Tibial artery (tissue), 4 donors: ENCODE results near the gene DENND6B.

Source experiments
- DNase-seq, 2 donors: peaks; one replicate each; pipeline ENCODE4 v3.0.0-alpha.2; 2019
- H3K27ac ChIP-seq, 2 donors: fragments of 200-600 bp; sonication (generic) in 1 of 2; 1 replicate in 1 of 2; 2 replicates in 1 of 2; pipeline ENCODE4 v1.5.1; 2018 to 2019; ENCODE audit warnings: mild to moderate bottlenecking in 1 of 2
- H3K27me3 ChIP-seq, 2 donors: fragments of 200-600 bp; sonication (generic) in 1 of 2; one replicate each; pipeline versions ENCODE4 v1.5.1 to v1.6.0; 2016 to 2019
- H3K36me3 ChIP-seq, 3 donors: fragments of 200-600 bp; sonication (generic) in 2 of 3; one replicate each; pipeline ENCODE4 v1.5.1; 2016 to 2019; ENCODE audit warnings: mild to moderate bottlenecking in 2 of 3
- H3K4me1 ChIP-seq, 4 donors: fragments of 200-600 bp; sonication (generic) in 2 of 4; 1 replicate in 3 of 4; 2 replicates in 1 of 4; pipeline ENCODE4 v1.5.1; 2016 to 2019
- H3K4me3 ChIP-seq, 2 donors: fragments of 200-600 bp; sonication (generic) in 1 of 2; 1 replicate in 1 of 2; 2 replicates in 1 of 2; pipeline ENCODE4 v1.5.1; 2018 to 2019; ENCODE audit warnings: mild to moderate bottlenecking in 2 of 2
- H3K9me3 ChIP-seq, 3 donors: fragments of 200-600 bp; sonication (generic) in 1 of 3; one replicate each; pipeline ENCODE4 v1.5.1; 2016 to 2019
- CTCF ChIP-seq, 2 experiments: fragments of 200-600 bp in 1 of 2; fragments of 450-650 bp in 1 of 2; IDR thresholded peaks; one replicate each; pipeline ENCODE4 v1.5.1; 2017 to 2019; ENCODE audit warnings: antibody characterized with exemption in 2 of 2, mild to moderate bottlenecking in 1 of 2, moderate library complexity in 1 of 2
- intact Hi-C: fragments of 100-400 bp; cut with DNase I; formaldehyde crosslinking; loops from one replicate; pipeline ENCODE4 v1.15.0; 2023; ENCODE audit warnings: low total_unique reads

Gene DENND6B

GRCh38 chr22:50287731-50288130 is 39.1 kb downstream of the DENND6B start:
- no peak overlapping the region for H3K27ac ChIP-seq
- H3K27me3 ChIP-seq = no peaks in the 10 kb centered on the region
- H3K4me3 ChIP-seq = no peak overlapping the region
- no peak for DNase-seq
- H3K9me3 ChIP-seq = no peaks in the 10 kb centered on the region
- intact Hi-C loops = no loop called here
- H3K4me1 ChIP-seq = peaks cover 2 to 46% (median 15%) of the 10 kb centered on the region in 4 donors
- peaks cover 65 to 84% (median 75%) of the 10 kb centered on the region in 3 donors for H3K36me3 ChIP-seq
- no peak for TF ChIP-seq CTCF (IDR thresholded peaks at IDR 0.05)

DNA sequence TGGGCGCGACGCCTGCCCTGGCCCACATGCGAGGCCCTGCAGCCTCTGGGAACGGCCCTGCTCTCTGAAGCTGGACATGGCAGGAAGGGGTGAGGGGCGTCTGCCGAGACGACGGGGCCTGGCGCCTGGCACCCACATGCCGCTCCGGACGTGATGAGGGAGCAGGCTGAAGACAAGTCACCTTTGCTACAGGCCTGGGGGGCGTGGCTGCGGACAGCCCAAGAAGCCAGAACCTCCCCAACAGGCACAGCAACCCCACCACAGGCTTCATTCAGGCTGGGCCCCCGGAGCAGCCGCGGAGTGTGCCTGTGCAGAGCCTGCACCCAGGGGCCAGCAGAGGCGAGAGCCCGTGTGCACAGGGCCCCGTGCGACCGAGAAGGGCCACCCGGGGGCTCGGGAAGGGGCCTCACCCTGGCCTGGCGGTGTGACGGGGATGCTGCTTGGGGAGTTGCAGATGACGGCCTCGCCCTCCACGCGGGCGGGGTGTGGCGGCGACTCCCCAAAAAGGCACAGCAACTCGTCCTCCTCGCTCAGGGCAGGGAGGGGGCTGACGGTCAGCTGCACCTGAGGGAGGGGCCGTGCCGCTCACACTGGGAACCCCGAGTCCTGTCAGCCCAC is 40.0 kb downstream of the DENND6B start:
- intact Hi-C loops = no loop called here
- no peak for DNase-seq
- Histone ChIP-seq H3K36me3 (peaks cover 75 to 93% (median 84%) of the 10 kb centered on the region in 3 donors), H3K9me3 (no peaks in the 10 kb centered on the region), H3K27me3 (no peaks in the 10 kb centered on the region), H3K27ac (no peak overlapping the region), H3K4me1 (peaks cover 0 to 48% (median 7%) of the 10 kb centered on the region in 4 donors), H3K4me3 (no peak overlapping the region)
- TF ChIP-seq CTCF (IDR thresholded peaks at IDR 0.05) = no peak

GRCh38 chr22:50286275-50286674 is 40.5 kb downstream of the DENND6B start:
- intact Hi-C loops = no loop called here
- DNase-seq = no peak
- H3K27ac ChIP-seq = no peak overlapping the region
- TF ChIP-seq CTCF (IDR thresholded peaks at IDR 0.05) = no peak
- peaks cover 0 to 47% (median 4%) of the 10 kb centered on the region in 4 donors for H3K4me1 ChIP-seq
- no peak overlapping the region for H3K4me3 ChIP-seq
- H3K9me3 ChIP-seq = no peaks in the 10 kb centered on the region
- peaks cover 80 to 98% (median 90%) of the 10 kb centered on the region in 3 donors for H3K36me3 ChIP-seq
- no peaks in the 10 kb centered on the region for H3K27me3 ChIP-seq

DNA sequence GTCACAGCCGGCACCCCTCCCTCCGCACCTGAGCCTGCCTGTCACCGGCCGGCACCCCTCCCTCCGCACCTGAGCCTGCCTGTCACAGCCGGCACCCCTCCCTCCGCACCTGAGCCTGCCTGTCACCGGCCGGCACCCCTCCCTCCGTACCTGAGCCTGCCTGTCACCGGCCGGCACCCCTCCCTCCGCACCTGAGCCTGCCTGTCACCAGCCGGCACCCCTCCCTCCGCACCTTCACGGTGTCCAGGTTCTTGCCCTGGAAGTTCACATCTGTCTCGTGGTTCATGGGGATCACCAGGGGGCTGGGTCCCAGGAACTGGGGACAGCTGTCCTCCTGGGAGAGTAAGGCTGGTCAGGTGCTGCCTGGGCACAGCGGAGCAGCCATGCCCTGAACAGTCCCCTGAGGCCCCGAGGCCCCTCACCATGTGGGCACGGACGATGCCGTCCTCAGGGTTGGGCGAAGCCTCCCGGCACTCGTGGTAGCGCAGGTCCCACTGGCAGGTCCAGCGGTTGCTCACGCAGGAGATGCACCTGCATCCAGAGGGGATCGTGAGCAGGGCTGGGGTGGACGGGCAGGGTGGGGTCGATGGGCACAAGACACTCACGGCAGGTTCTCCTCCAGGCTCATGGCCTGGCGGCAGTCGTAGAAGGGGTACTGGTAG is 41.1 kb downstream of the DENND6B start:
- no peak overlapping the region for H3K4me3 ChIP-seq
- intact Hi-C loops = no loop called here
- no peak for DNase-seq
- H3K27me3 ChIP-seq = no peaks in the 10 kb centered on the region
- no peaks in the 10 kb centered on the region for H3K9me3 ChIP-seq
- H3K36me3 ChIP-seq = peaks cover 86 to 98% (median 95%) of the 10 kb centered on the region in 3 donors
- H3K4me1 ChIP-seq = peaks cover 0 to 43% (median 1%) of the 10 kb centered on the region in 4 donors
- no peak overlapping the region for H3K27ac ChIP-seq
- no peak for TF ChIP-seq CTCF (IDR thresholded peaks at IDR 0.05)

- H3K9me3 ChIP-seq = no peaks in the 10 kb centered on the region
- peaks cover 90 to 98% (median 95%) of the 10 kb centered on the region in 3 donors for H3K36me3 ChIP-seq
- no peaks in the 10 kb centered on the region for H3K27me3 ChIP-seq
- no peak for DNase-seq
- peaks cover 0 to 35% (median 0%) of the 10 kb centered on the region in 4 donors for H3K4me1 ChIP-seq
- H3K27ac ChIP-seq = no peak overlapping the region
- TF ChIP-seq CTCF (IDR thresholded peaks at IDR 0.05) = no peak
- H3K4me3 ChIP-seq = no peak overlapping the region
- intact Hi-C loops = no loop called here
Measured at GRCh38 chr22:50284479-50284878, 42.3 kb downstream of the DENND6B start.
